RCC 7860 (cell line): ENCODE data around the gene ABCG1.

Source experiments
- DNase-seq: peaks from one replicate; pipeline ENCODE4 v3.0.0-alpha.2; 2015; ENCODE audit warnings: low spot score
- FAIRE-seq: peaks from 2 replicates; lab custom pipeline; 2012; peaks lifted over from hg19 to GRCh38; lab: Jason Lieb, UNC

ABCG1 gene

GRCh38 chr21:42341776-42342542 lies 123.0 kb downstream of the ABCG1 start:
- DNase-seq (no peak), FAIRE-seq (no peak)

- no peak for FAIRE-seq
- DNase-seq, result no peak
These were observed 124.2 kb downstream of the ABCG1 start for GRCh38 chr21:42343101-42343500.

GRCh38 chr21:42343556-42343955 lies 124.6 kb downstream of the ABCG1 start:
- no peak for DNase-seq
- FAIRE-seq, result no peak

GRCh38 chr21:42343963-42344510 lies 125.1 kb downstream of the ABCG1 start:
- FAIRE-seq, result no peak
- no peak for DNase-seq

- FAIRE-seq (no peak), DNase-seq (no peak)
These were observed 125.7 kb downstream of the ABCG1 start for GRCh38 chr21:42344631-42345030.

- DNase-seq (no peak), FAIRE-seq (no peak)
These were observed 127.5 kb downstream of the ABCG1 start for GRCh38 chr21:42346441-42346840.
